Medulla oblongata (tissue), 1 donor: Measurements from ENCODE around the gene NSL1.
"Not testable (repeated sequence)": the region's sequence is repeated elsewhere in the genome, so short reads cannot be mapped to it uniquely, and the experiment has no call there.

Experiments
- DNase-seq: peaks from one replicate; pipeline ENCODE4 v3.0.0-alpha.2; 2015; ENCODE audit errors: extremely low spot score

NSL1 gene

DNA sequence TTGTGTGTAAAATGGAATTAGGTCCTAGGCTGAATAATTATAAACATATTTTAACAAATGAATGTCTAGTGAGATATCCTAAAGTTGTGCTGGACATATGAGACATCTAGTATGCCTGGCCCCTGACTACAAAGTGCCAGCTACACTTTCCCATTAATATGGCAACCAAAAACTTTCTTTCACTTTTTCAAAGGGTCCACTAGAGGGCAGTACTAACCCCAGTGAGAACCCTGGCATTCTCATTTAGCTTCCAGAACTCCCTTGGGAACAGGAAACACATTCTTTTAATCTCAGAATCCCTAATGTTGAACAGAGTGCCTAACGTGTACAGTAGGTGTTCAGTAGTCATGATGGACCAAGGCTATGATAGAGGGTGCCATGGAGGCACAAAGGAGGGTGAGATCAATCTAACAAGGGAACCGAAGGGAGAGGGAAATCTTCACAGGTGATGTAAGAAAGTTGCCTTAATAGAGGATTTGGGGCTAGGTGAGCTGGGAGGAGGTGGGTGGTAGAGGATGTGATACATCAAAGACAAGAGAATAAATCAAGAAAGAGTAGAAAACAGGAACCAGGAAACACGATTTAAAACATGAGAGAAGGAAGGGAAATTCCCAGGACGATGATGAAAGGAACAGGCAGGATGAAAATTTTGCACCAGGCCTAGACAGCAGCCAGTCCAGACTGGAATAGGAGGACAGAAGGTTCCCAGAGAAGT, 41.6 kb downstream of the NSL1 start:
- DNase-seq, result peak; percentile 73

DNA sequence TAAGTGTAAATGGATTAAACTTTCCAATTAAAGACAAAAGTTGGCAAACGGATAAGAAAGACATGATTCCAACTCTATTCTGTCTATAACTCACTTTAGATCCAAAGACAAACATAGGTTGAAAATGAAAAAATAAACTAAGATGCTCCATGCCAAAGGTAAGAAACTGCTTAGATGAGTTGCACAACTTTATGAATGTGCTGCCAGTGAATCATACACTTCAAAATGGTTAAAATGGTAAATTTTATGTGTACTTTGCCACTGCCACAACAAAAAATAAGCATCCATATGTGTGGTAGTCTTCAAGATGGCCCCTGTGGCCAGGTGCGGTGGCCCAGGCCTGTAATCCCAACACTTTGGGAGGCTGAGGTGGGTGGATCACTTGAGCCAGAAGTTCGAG, 45.0 kb downstream of the NSL1 start:
- DNase-seq, result no peak

DNA sequence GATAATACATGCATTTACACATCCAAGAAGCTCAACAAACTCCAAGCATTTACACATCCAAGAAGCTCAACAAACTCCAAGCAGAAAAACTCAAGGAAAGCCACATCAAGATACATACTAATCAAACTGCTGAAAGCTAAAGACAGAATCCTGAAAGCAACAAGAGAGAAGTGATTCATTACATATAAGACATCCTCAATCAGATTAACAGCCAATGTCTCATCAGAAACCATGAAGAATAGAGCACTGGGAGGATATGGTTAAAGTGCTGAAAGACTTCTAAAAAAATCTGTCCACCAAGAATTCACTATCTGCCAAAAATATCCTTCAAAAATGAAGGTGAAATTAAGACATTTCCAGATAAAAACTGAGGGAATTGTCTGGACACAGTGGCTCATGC, 46.3 kb downstream of the NSL1 start:
- no peak for DNase-seq

GRCh38 chr1:212743901-212744475, 47.6 kb downstream of the NSL1 start:
- no peak for DNase-seq

DNA sequence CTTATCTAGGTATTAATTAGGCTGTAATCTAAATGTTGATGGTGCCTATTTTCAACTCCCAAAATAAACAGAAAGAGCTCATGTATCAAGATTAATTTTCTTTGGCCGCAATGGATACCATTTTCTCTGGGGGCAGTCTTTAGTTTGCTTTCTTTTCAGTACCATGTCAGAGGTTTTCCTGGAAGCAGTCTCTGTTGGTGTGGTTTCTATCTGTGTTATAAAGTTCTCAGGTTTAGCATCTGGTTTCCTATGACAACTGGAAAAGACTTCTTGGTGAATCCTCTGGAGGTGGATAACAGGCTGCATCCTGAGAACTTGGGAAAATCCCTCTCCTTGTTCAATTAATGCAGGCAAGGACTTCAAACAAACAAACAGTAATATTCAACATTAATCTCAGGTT, 53.2 kb downstream of the NSL1 start:
- no peak for DNase-seq

DNA sequence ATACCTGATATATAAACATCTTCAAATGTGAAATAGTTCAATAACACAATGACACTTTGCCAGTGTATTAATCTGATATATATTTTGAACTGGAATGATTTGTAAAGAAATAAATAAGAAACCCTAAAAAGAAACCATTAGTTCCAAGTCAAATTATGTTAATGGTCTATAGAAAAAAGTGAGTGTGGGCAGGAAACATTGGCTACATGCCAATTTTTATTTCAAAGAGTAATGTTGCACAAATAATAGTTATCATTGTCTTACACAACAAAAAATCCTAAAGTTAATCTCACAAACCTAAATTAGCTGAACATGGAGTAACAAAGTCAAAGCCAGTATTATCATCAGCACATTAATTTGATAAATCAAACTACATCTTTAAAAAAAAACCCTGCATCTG, 54.0 kb downstream of the NSL1 start:
- DNase-seq, result no peak

DNA sequence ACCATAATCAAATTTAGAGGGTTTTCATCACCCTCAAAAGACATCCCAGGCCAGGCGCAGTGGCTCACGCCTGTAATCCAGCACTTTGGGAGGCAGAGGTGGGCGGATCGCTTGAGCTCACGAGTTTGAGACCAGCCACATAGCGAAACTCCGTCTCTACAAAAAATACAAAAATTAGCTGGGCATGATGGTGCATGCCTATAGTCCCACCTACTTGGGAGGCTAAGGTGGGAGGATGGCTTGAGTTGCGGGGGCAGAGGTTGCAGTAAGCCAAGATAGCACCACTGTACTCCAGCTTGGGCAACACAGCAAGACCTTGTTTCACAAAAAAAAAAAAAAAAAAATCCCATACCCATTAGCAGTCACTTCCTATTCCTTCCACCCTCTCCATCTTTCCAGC, 58.5 kb downstream of the NSL1 start:
- no peak for DNase-seq

GRCh38 chr1:212731630-212732029, 59.9 kb downstream of the NSL1 start:
- no peak for DNase-seq

- no peak for DNase-seq
Measured at GRCh38 chr1:212728606-212729005, 63.0 kb downstream of the NSL1 start.

DNA sequence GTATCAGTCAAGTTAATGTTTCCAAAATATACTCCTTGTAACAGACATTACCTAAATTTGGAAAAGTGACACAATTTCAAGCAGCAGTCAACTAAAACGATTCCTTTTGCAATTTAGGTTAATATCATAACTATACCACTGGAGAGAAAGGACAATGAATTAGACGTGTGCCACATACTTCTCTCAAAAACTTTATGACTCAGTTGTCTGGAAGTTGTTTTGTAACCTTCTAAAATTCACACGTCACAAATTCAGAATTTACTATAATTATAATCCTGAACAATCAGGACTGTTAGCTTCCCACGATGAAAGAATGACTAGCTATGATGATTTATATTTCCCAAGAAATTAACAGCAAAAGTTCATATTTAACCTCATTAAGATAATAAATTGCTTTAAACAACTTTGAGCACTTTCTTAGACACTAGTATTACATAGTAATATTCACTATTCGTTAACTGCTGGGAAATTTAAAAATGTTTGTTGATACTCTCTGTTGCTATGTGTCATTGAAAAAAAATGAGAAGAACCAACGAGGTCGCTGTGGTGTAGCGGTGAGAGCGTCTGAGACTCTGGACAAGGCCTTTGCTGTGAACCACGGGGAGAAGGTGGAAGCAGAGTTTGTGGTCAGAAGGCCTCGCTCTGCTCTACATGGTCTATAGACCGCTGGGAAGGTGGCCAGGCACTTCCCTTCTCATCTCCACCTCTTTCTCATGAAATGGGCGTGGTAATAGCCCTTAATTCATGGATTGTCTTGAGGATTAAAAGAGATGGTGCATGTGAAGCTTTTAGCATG, 64.0 kb downstream of the NSL1 start:
- no peak for DNase-seq

- DNase-seq, result not testable (repeated sequence)
Measured at GRCh38 chr1:212724679-212725078, 66.9 kb downstream of the NSL1 start.

GRCh38 chr1:212722270-212722957, 69.2 kb downstream of the NSL1 start:
- no peak for DNase-seq

GRCh38 chr1:212721388-212722247, 70.0 kb downstream of the NSL1 start:
- no peak for DNase-seq

DNA sequence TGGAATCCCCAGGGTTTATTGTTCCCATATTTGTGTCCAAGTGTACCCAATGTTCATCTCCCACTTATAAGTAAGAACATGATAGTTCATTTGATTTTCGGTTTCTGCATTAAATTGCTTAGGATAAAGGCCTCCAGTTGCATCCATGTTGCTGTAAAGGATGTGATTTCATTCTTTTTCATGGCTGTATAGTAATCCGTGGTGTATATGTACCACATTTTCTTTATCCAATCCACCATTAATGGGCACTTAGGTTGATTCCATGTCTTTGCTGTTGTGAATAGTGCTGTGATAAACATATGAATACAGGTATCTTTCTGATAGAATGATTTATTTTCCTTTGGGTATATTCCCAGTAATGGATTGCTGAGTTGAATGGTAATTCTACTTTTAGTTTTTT, 71.9 kb downstream of the NSL1 start:
- DNase-seq, result no peak

- DNase-seq, result no peak
Measured at GRCh38 chr1:212718499-212718898, 73.1 kb downstream of the NSL1 start.

GRCh38 chr1:212716161-212716560, 75.4 kb downstream of the NSL1 start:
- no peak for DNase-seq

- no peak for DNase-seq
Measured at GRCh38 chr1:212713465-212714136, 78.0 kb downstream of the NSL1 start.

- no peak for DNase-seq
Measured at GRCh38 chr1:212712451-212713303, 78.9 kb downstream of the NSL1 start.

- DNase-seq, result not testable (repeated sequence)
Measured at GRCh38 chr1:212711974-212712373, 79.6 kb downstream of the NSL1 start.

GRCh38 chr1:212710566-212710965, 81.0 kb downstream of the NSL1 start:
- peak; percentile 36 for DNase-seq
